ENCODE measurements around the gene ATP8B4. TPM values are rescaled to one million over a fixed set of nuclear protein-coding genes. Genes with fewer than 3 reads are reported as not detected.

The ATP8B4 gene
- total and polyA plus RNA-seq, 2 donors (not counting 3 experiments of a cell fraction or from before 2014, with no cell fraction given) = not detected

DNA sequence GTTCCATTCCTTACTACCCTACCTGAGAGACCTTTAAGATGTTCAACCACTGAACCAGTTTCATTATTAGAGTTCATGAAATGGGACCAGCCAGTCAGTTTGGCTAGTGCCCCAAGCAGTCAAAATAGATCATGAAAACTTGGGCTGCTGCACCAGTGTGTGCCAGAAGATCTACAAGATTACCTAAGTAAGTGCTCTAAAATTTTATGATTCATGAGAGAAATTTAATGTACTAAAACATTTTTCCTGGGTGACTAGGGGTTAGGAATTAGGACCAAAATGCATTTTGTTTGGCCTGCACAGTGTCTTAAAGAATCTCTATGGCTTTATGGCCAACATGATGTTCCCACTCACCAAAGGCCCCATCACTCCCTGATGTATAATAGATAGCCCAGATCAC lies 214.7 kb downstream of the ATP8B4 start:
- Histone ChIP-seq H3K36me3 (ENCODE audit: control insufficient read depth in 2 of 2, extremely low read depth in 1 of 2, insufficient read depth in 2 of 2, low read length in 2 of 2) (no peaks in the 10 kb centered on the region), H3K79me2 (ENCODE audit: control insufficient read depth, insufficient read depth, low read length) (no peaks in the 10 kb centered on the region), H3K9ac (replicated peaks; ENCODE audit: extremely low read depth, insufficient read depth, low read length) (no peak overlapping the region), H2AFZ (ENCODE audit: low read depth, low read length) (no peak overlapping the region), H3K4me2 (ENCODE audit: insufficient read depth, low read length) (no peak overlapping the region), H3K9me3 (replicated peaks; ENCODE audit: control insufficient read depth, insufficient read depth, low read length) (no peaks in the 10 kb centered on the region), H3K4me1 (ENCODE audit: control insufficient read depth, extremely low read depth, insufficient read depth, low read length) (no peaks in the 10 kb centered on the region), H3K4me3 (replicated peaks in 1 of 3; ENCODE audit: insufficient read depth in 1 of 3, low read depth in 1 of 3, low read length in 3 of 3) (no peak overlapping the region), H3K27ac (ENCODE audit: insufficient read depth, low read depth, low read length) (no peak overlapping the region), H3K27me3 (ENCODE audit: control insufficient read depth in 2 of 2, insufficient read depth in 2 of 2, low read length in 2 of 2) (no peaks in the 10 kb centered on the region), H4K20me1 (replicated peaks; ENCODE audit: control insufficient read depth, extremely low read depth, insufficient read depth, low read length) (no peaks in the 10 kb centered on the region), H3K9me1 (replicated peaks; ENCODE audit: control insufficient read depth, extremely low read depth, insufficient read depth, low read length) (no peaks in the 10 kb centered on the region)
- BruUV-seq (replicated peaks) = no TSS peak
- ChIA-PET CTCF (no interaction called here), POLR2A (no interaction called here)
- TF ChIP-seq POLR2AphosphoS5 (IDR thresholded peaks at IDR 0.05; ENCODE audit: insufficient read depth, low read depth, low read length) = no peak
- DNase-seq (ENCODE audit: low read depth, low spot score) (no peak), FAIRE-seq (no peak)
- intact Hi-C loops (cut with micrococcal nuclease) (no loop called here), dilution Hi-C loops (cut with MboI; ENCODE audit: extremely low pct_ligation_motif_present, low sequenced_read_pairs) (no loop called here)

DNA sequence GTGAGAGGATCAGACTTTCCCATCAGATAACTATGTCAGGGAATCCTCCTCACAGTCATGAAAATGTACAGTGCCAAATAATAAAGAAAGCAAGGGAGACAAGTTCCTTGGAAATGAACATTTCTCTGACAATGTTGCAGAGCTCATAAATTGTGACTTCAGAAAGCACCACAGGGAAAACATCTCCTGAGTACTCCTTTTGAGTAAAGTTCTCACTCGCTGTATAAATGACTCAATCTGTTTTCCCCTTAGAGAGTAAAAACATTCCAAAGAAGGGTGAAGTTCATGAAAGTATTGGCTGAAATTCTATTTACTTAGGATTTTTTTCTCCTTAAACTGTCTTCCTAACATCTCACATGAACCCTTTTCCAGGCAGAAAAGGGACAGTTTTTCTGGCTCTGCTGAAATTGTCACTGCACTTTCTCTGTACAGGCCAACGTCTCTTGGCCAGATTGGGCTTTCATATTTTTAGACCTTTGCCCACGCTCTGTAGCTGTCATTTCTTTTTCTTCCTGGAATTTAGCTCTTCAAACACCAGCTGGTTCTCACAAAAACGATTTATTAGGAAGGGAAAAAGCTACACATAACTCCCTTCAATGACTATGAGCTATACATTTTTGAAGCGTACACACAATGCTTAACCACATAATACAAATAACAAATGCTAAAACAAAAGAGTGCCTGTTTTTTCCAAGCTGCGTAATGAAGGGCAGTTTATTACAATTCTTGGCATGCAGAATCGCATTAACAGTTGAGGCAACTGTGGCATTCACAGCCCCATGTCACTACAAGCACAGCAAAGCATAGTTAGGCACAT lies 216.1 kb downstream of the ATP8B4 start:
- H3K9me3 ChIP-seq (replicated peaks; ENCODE audit: control insufficient read depth, insufficient read depth, low read length) = no peaks in the 10 kb centered on the region
- ChIA-PET CTCF (interaction anchor here (1.4 kb wide), 2 partner anchors 11 to 13 kb away, joined by 4 to 7 read pairs; no protein-coding TSS in a partner anchor), POLR2A (no interaction called here)
- BruUV-seq (replicated peaks) = no TSS peak
- H3K36me3 ChIP-seq (ENCODE audit: control insufficient read depth in 2 of 2, extremely low read depth in 1 of 2, insufficient read depth in 2 of 2, low read length in 2 of 2) = no peaks in the 10 kb centered on the region
- H3K9ac ChIP-seq (replicated peaks; ENCODE audit: extremely low read depth, insufficient read depth, low read length) = no peak overlapping the region
- H3K27ac ChIP-seq (ENCODE audit: insufficient read depth, low read depth, low read length) = no peak overlapping the region
- no peak overlapping the region for H2AFZ ChIP-seq (ENCODE audit: low read depth, low read length)
- intact Hi-C loops (cut with micrococcal nuclease) = no loop called here
- no peak overlapping the region for H3K4me3 ChIP-seq (replicated peaks in 1 of 3; ENCODE audit: insufficient read depth in 1 of 3, low read depth in 1 of 3, low read length in 3 of 3)
- no peak overlapping the region for H3K4me2 ChIP-seq (ENCODE audit: insufficient read depth, low read length)
- no peak for DNase-seq (ENCODE audit: low read depth, low spot score)
- dilution Hi-C loops (cut with MboI; ENCODE audit: extremely low pct_ligation_motif_present, low sequenced_read_pairs) = no loop called here
- H3K9me1 ChIP-seq (replicated peaks; ENCODE audit: control insufficient read depth, extremely low read depth, insufficient read depth, low read length) = no peaks in the 10 kb centered on the region
- no peaks in the 10 kb centered on the region for H4K20me1 ChIP-seq (replicated peaks; ENCODE audit: control insufficient read depth, extremely low read depth, insufficient read depth, low read length)
- H3K27me3 ChIP-seq (ENCODE audit: control insufficient read depth in 2 of 2, insufficient read depth in 2 of 2, low read length in 2 of 2) = no peaks in the 10 kb centered on the region
- H3K4me1 ChIP-seq (ENCODE audit: control insufficient read depth, extremely low read depth, insufficient read depth, low read length) = no peaks in the 10 kb centered on the region
- no peaks in the 10 kb centered on the region for H3K79me2 ChIP-seq (ENCODE audit: control insufficient read depth, insufficient read depth, low read length)
- no peak for FAIRE-seq
- TF ChIP-seq, protein P1, sequence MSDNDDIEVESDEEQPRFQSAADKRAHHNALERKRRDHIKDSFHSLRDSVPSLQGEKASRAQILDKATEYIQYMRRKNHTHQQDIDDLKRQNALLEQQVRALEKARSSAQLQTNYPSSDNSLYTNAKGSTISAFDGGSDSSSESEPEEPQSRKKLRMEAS (IDR thresholded peaks at IDR 0.05; ENCODE audit: insufficient read depth, insufficient read length) = no peak
- TF ChIP-seq JUN (IDR thresholded peaks at IDR 0.05; ENCODE audit: borderline replicate concordance, insufficient read depth, insufficient read length, low read depth) = no peak
- TF ChIP-seq POLR2AphosphoS5 (IDR thresholded peaks at IDR 0.05; ENCODE audit: insufficient read depth, low read depth, low read length) = no peak
- TF ChIP-seq FOS (IDR thresholded peaks at IDR 0.05; ENCODE audit: borderline replicate concordance, insufficient read depth, low read length) = no peak
- TF ChIP-seq EZH2 (IDR thresholded peaks at IDR 0.05; ENCODE audit: borderline replicate concordance, low read depth, low read length, severe bottlenecking) = no peak
- no peak for TF ChIP-seq MYC (IDR thresholded peaks at IDR 0.05; ENCODE audit: low read depth, low read length)
- no peak for TF ChIP-seq GATA2 (IDR thresholded peaks at IDR 0.05; ENCODE audit: insufficient read depth, insufficient read length, low read depth, low read length)
- no peak for TF ChIP-seq POLR2A (IDR thresholded peaks at IDR 0.05; ENCODE audit: low read depth, low read length)
- no peak for TF ChIP-seq CTCF (IDR thresholded peaks at IDR 0.05; ENCODE audit: extremely low read depth in 1 of 2, insufficient read depth in 1 of 2, low read depth in 1 of 2, low read length in 2 of 2)

Data from endothelial cell of umbilical vein (primary cell).